ENCODE measurements around the gene GSS. TPM values are rescaled to one million over a fixed set of nuclear protein-coding genes. Genes with fewer than 3 reads are reported as not detected.
"Not testable (repeated sequence)": the region's sequence is repeated elsewhere in the genome, so short reads cannot be mapped to it uniquely, and the experiment has no call there.

The GSS gene
- total RNA-seq, 1 experiment from 2014 or later = 53.5 TPM

GRCh38 chr20:34883809-34884208 is 71.8 kb downstream of the GSS start:
- ChIA-PET POLR2A (ENCODE audit: low non-redundant PET) (no interaction called here), CTCF (no interaction called here)
- TF ChIP-seq EZH2 (IDR thresholded peaks at IDR 0.05; ENCODE audit: borderline replicate concordance, low read depth, low read length, poor library complexity, severe bottlenecking) (no peak), CTCF (conservative IDR thresholded peaks at IDR 0.05; ENCODE audit: low read depth, low read length) (no peak)
- peaks cover 32% of the 10 kb centered on the region for H3K36me3 ChIP-seq (ENCODE audit: insufficient read depth, low read length, poor library complexity, severe bottlenecking)
- BruUV-seq (replicated peaks) = no TSS peak
- no peaks in the 10 kb centered on the region for H3K4me1 ChIP-seq (ENCODE audit: insufficient read depth, low read length, poor library complexity, severe bottlenecking)
- H3K27me3 ChIP-seq (replicated peaks; ENCODE audit: insufficient read depth, low read depth, low read length, poor library complexity) = no peaks in the 10 kb centered on the region
- H3K4me3 ChIP-seq (ENCODE audit: low read depth, low read length, poor library complexity, severe bottlenecking) = no peak overlapping the region
- intact Hi-C loops (cut with micrococcal nuclease; ENCODE audit: unreplicated experiment) = no loop called here
- DNase-seq (ENCODE audit: low spot score) = no peak
- no peak overlapping the region for H3K27ac ChIP-seq (ENCODE audit: low read depth, low read length, poor library complexity, severe bottlenecking)
- no peaks in the 10 kb centered on the region for H3K9me3 ChIP-seq (ENCODE audit: low read depth, low read length, poor library complexity, severe bottlenecking)

- Histone ChIP-seq H3K4me1 (ENCODE audit: insufficient read depth, low read length, poor library complexity, severe bottlenecking) (peaks cover 4% of the 10 kb centered on the region), H3K27me3 (replicated peaks; ENCODE audit: insufficient read depth, low read depth, low read length, poor library complexity) (no peaks in the 10 kb centered on the region), H3K27ac (ENCODE audit: low read depth, low read length, poor library complexity, severe bottlenecking) (no peak overlapping the region), H3K4me3 (ENCODE audit: low read depth, low read length, poor library complexity, severe bottlenecking) (no peak overlapping the region), H3K9me3 (ENCODE audit: low read depth, low read length, poor library complexity, severe bottlenecking) (no peaks in the 10 kb centered on the region), H3K36me3 (ENCODE audit: insufficient read depth, low read length, poor library complexity, severe bottlenecking) (peaks cover 32% of the 10 kb centered on the region)
- TF ChIP-seq CTCF (conservative IDR thresholded peaks at IDR 0.05; ENCODE audit: low read depth, low read length) = no peak
- TF ChIP-seq EZH2 (IDR thresholded peaks at IDR 0.05; ENCODE audit: borderline replicate concordance, low read depth, low read length, poor library complexity, severe bottlenecking) = no peak
- intact Hi-C loops (cut with micrococcal nuclease; ENCODE audit: unreplicated experiment) = no loop called here
- ChIA-PET POLR2A (ENCODE audit: low non-redundant PET) (no interaction called here), CTCF (no interaction called here)
- no TSS peak for BruUV-seq (replicated peaks)
- no peak for DNase-seq (ENCODE audit: low spot score)
Measured at GRCh38 chr20:34883087-34883688, 72.4 kb downstream of the GSS start.

GRCh38 chr20:34881689-34882088 is 73.9 kb downstream of the GSS start:
- ChIA-PET POLR2A (ENCODE audit: low non-redundant PET) (no interaction called here), CTCF (no interaction called here)
- TF ChIP-seq CTCF (conservative IDR thresholded peaks at IDR 0.05; ENCODE audit: low read depth, low read length) (no peak), EZH2 (IDR thresholded peaks at IDR 0.05; ENCODE audit: borderline replicate concordance, low read depth, low read length, poor library complexity, severe bottlenecking) (no peak)
- Histone ChIP-seq H3K27me3 (replicated peaks; ENCODE audit: insufficient read depth, low read depth, low read length, poor library complexity) (no peaks in the 10 kb centered on the region), H3K4me3 (ENCODE audit: low read depth, low read length, poor library complexity, severe bottlenecking) (no peak overlapping the region), H3K27ac (ENCODE audit: low read depth, low read length, poor library complexity, severe bottlenecking) (no peak overlapping the region), H3K4me1 (ENCODE audit: insufficient read depth, low read length, poor library complexity, severe bottlenecking) (peaks cover 8% of the 10 kb centered on the region), H3K36me3 (ENCODE audit: insufficient read depth, low read length, poor library complexity, severe bottlenecking) (peaks cover 29% of the 10 kb centered on the region), H3K9me3 (ENCODE audit: low read depth, low read length, poor library complexity, severe bottlenecking) (no peaks in the 10 kb centered on the region)
- intact Hi-C loops (cut with micrococcal nuclease; ENCODE audit: unreplicated experiment) = no loop called here
- DNase-seq (ENCODE audit: low spot score) = no peak
- no TSS peak for BruUV-seq (replicated peaks)

- POLR2A ChIA-PET (ENCODE audit: low non-redundant PET) = not testable (repeated sequence)
Measured at GRCh38 chr20:34880971-34881370, 74.6 kb downstream of the GSS start.

More at GRCh38 chr20:34880971-34881370, 74.6 kb downstream of the GSS start:
- DNase-seq (ENCODE audit: low spot score); BruUV-seq (replicated peaks); H3K27me3 ChIP-seq (replicated peaks; ENCODE audit: insufficient read depth, low read depth, low read length, poor library complexity); H3K4me3 ChIP-seq (ENCODE audit: low read depth, low read length, poor library complexity, severe bottlenecking); H3K9me3 ChIP-seq (ENCODE audit: low read depth, low read length, poor library complexity, severe bottlenecking); H3K4me1 ChIP-seq (ENCODE audit: insufficient read depth, low read length, poor library complexity, severe bottlenecking); intact Hi-C loops (cut with micrococcal nuclease; ENCODE audit: unreplicated experiment); H3K27ac ChIP-seq (ENCODE audit: low read depth, low read length, poor library complexity, severe bottlenecking); CTCF ChIA-PET: not testable (repeated sequence)
- peaks cover 27% of the 10 kb centered on the region for H3K36me3 ChIP-seq (ENCODE audit: insufficient read depth, low read length, poor library complexity, severe bottlenecking)

Data from A673 (cell line).